ENCODE data around the gene NIPAL4.

The NIPAL4 gene

DNA sequence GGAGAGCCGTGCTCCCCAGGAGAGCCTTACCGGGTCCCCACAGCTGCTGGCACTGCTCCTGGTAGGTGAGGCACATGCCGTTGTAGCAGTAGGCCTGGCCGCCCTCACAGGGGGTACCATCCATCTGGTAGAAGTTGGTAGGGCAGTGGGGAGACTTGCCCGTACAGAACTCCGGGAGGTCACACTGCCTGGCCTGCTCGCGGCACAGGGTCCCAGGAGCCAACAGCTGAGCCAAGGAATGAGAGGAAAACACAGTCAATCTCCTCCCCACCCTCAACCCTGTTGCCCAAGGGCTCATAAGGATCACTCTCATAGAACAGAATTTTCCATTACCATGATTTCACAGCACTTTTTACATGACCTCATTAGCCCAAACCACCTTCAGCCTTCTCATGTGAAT, 36.9 kb downstream of the NIPAL4 start:
- H3K4me3 ChIP-seq (ENCODE audit: low read length), result no peak overlapping the region
- DNase-seq (ENCODE audit: low read depth), result no peak
- TF ChIP-seq, protein P1, sequence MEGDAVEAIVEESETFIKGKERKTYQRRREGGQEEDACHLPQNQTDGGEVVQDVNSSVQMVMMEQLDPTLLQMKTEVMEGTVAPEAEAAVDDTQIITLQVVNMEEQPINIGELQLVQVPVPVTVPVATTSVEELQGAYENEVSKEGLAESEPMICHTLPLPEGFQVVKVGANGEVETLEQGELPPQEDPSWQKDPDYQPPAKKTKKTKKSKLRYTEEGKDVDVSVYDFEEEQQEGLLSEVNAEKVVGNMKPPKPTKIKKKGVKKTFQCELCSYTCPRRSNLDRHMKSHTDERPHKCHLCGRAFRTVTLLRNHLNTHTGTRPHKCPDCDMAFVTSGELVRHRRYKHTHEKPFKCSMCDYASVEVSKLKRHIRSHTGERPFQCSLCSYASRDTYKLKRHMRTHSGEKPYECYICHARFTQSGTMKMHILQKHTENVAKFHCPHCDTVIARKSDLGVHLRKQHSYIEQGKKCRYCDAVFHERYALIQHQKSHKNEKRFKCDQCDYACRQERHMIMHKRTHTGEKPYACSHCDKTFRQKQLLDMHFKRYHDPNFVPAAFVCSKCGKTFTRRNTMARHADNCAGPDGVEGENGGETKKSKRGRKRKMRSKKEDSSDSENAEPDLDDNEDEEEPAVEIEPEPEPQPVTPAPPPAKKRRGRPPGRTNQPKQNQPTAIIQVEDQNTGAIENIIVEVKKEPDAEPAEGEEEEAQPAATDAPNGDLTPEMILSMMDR (conservative IDR thresholded peaks at IDR 0.05; ENCODE audit: low read depth, low read length), result no peak

DNA sequence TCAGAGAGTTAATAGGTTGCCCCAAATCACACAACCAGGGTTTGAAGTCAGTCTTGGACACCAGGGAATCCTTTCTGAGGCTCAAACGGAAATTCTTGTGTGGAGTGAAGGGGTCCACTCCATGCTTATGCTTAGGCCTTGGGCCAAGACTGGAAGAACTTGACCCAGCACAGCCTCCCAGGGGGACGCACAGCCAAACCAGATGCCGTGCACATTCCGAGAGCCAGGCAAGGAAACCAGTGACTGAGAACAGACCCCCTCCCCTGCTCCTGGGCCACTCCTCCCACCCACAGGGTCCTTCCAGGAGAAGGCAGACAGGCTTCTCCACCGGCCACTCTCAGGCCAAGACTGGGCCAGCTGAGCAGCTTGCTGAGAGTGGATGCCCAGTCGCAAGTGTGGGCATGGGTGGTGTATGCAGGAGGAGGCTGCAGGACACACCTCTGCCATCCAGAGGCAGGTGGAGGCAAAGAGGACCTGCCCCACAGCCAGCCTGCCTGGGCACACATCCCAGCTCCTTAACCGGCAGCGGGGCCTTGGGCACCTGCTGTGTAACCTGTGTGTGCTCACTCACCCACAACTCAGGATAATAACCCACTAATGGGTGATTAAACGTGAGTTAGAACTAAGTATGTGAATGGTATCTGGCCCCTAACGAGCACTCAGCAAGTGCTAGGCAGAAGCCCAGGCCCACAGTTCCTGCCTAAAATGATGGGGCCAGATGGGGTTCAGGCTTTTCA, 38.0 kb downstream of the NIPAL4 start:
- DNase-seq (ENCODE audit: low read depth), result no peak
- no peak overlapping the region for H3K4me3 ChIP-seq (ENCODE audit: low read length)
- TF ChIP-seq, protein P1 (conservative IDR thresholded peaks at IDR 0.05; ENCODE audit: low read depth, low read length), result no peak

DNA sequence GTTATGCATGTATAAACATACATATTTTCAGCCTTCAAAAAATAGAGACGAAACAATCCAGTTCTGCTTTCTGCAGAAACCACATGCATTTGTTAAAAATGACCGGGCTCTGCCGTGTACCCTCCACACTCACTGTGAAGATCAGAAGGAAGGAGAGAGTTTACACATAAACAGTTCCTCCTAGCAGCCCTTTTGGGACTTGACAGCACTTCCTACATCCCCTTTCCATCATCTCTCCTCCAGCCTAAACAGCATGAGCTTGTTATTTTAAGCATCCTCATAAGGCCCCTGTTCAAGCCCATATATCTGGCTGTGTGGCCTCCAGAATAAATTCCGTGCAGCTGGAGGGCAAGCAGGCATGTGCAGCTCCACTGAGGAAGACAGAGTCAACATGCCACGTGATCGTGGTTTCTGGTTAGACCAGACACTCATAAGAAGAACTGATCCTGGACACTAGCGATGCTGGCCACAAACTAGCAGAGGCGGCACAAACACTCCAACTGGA, 42.2 kb downstream of the NIPAL4 start:
- no peak for DNase-seq (ENCODE audit: low read depth)
- no peak overlapping the region for H3K4me3 ChIP-seq (ENCODE audit: low read length)
- TF ChIP-seq, protein P1 (conservative IDR thresholded peaks at IDR 0.05; ENCODE audit: low read depth, low read length), result no peak

DNA sequence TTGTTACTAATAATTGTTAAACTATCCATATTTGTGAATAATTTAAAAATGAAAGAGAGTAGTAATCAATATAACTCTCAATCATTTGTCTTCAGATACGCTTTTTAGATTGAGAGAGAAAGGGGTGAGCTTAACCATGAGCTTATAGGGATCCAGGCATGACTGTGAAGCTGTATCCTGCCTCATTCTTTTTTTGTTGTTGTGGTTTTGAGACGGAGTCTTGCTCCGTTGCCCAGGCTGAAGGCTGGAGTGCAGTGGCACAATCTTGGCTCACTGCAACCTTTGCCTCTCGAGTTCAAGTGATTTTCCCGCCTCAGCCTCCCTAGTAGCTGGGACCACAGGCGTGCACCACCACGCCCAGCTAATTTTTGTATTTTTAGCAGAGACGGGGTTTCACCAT, 44.0 kb downstream of the NIPAL4 start:
- no peak for DNase-seq (ENCODE audit: low read depth)
- TF ChIP-seq, protein P1 (conservative IDR thresholded peaks at IDR 0.05; ENCODE audit: low read depth, low read length), result no peak
- no peak overlapping the region for H3K4me3 ChIP-seq (ENCODE audit: low read length)

DNA sequence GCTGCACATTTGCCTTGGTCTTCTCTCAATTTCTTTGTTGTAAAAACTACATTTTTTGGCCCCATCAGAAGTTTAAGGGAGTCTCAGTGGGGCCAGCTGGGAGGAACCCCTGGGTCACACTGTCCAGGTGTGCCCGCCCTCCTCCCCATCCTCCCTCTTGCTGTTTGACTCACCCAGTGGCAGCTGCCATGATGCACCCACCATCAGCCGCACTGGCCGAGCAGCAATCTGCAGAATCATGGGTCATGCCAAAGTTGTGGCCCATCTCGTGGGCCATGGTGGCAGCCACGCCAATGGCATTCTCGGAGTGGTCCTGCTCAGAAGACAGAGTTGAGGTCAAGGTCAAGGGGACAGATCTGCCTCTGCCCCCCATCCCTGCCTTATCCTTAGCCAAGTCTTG, 45.5 kb downstream of the NIPAL4 start:
- no peak overlapping the region for H3K4me3 ChIP-seq (ENCODE audit: low read length)
- no peak for DNase-seq (ENCODE audit: low read depth)
- TF ChIP-seq, protein P1 (conservative IDR thresholded peaks at IDR 0.05; ENCODE audit: low read depth, low read length), result no peak

DNA sequence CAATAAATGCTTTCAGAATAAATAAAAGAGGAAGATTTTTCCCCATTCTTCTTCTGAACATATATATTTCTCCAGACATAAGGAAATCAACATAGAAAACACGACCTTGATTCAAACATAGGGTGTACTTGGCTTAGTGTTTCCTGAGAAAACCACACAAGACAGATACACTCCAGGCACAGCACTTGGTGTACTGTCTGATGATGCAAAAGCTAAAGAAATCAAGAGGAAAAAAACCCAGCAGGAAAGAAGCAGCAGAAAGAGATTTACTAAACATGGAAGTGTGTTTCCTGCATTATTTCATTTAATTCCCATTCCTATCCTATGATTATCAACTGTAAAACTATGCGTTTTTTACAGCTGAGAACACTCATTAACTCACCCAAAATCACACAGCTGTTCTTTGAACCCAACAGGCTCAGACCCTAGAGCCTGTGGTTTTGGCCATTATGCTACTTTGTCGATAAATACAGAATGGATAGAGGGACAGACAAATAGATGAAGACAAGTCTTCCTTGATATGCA, 46.1 kb downstream of the NIPAL4 start:
- TF ChIP-seq, protein P1 (conservative IDR thresholded peaks at IDR 0.05; ENCODE audit: low read depth, low read length), result no peak
- no peak overlapping the region for H3K4me3 ChIP-seq (ENCODE audit: low read length)
- no peak for DNase-seq (ENCODE audit: low read depth)
